ENCODE data around the gene TRIM28.

DNA sequence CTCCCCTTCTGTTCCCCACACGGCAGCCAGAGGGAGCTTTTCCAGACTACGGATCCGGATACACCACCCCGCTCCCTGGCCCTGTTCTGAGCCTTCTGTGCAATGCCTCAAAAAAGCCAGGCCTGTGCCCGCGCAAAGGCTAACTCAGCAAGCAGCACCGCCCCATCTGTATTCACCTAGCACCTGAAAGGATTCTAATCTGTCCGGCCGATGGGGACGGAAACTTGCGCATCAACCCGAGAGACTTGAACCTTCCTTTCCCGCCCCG, 24.8 kb upstream of the TRIM28 start:
- no peak for TF ChIP-seq TAF1 (IDR thresholded peaks at IDR 0.05; ENCODE audit: borderline replicate concordance, low read depth, low read length)
- TF ChIP-seq POLR2A (IDR thresholded peaks at IDR 0.05; ENCODE audit: low read depth, low read length): no peak
- TF ChIP-seq POLR2AphosphoS5 (IDR thresholded peaks at IDR 0.05; ENCODE audit: low read depth, low read length): 0 out of 2 replicates have a peak, but pooled peaks have one; percentile 1

All from GM12892 (cell line).